HUES6 (cell line): ENCODE results near the gene GLDN.
A peak's percentile ranks its signal among the peaks of the same experiment; 100 is the strongest.
"Not testable (repeated sequence)": the region's sequence is repeated elsewhere in the genome, so short reads cannot be mapped to it uniquely, and the experiment has no call there.

Experiments used
- H3K27ac ChIP-seq: 2 replicates; pipeline ENCODE4 v1.7.0; 2013; ENCODE audit warnings: low read depth, mild to moderate bottlenecking, low read length, inconsistent platforms
- H3K27me3 ChIP-seq: 2 replicates; pipeline ENCODE4 v1.6.1; 2013; ENCODE audit warnings: low read length; ENCODE audit not compliant: control insufficient read depth, insufficient read depth
- H3K36me3 ChIP-seq: 2 replicates; pipeline ENCODE4 v1.6.1; 2013; ENCODE audit warnings: low read length; ENCODE audit not compliant: control insufficient read depth, insufficient read depth
- H3K4me1 ChIP-seq: 2 replicates; pipeline ENCODE4 v1.6.1; 2013; ENCODE audit warnings: low read length; ENCODE audit not compliant: control insufficient read depth, insufficient read depth
- H3K4me3 ChIP-seq: 2 replicates; pipeline ENCODE4 v1.5.1; 2013; ENCODE audit warnings: low read depth, low read length
- H3K9ac ChIP-seq: one replicate; pipeline ENCODE4 v1.6.1; 2013; ENCODE audit warnings: mild to moderate bottlenecking, low read length
- H3K9me3 ChIP-seq: 2 replicates; pipeline ENCODE4 v1.6.1; 2013; ENCODE audit warnings: low read depth, low read length; ENCODE audit not compliant: control insufficient read depth, insufficient read depth

GLDN gene

GRCh38 chr15:51446029-51446744 lies 104.7 kb downstream of the GLDN start:
- not testable (repeated sequence) for H3K9ac ChIP-seq, H3K4me3 ChIP-seq, H3K27ac ChIP-seq, H3K36me3 ChIP-seq, H3K9me3 ChIP-seq, H3K4me1 ChIP-seq, H3K27me3 ChIP-seq

- peak overlapping the region; percentile 21; the same call in 1 of the 2 replicates for H3K27ac ChIP-seq
- peaks cover 6% of the 10 kb centered on the region; the same call in 1 of the 2 replicates for H3K4me1 ChIP-seq
- no peak overlapping the region for H3K9ac ChIP-seq
- no peaks in the 10 kb centered on the region for H3K27me3 ChIP-seq
- no peak overlapping the region for H3K4me3 ChIP-seq
- H3K9me3 ChIP-seq = no peaks in the 10 kb centered on the region
- peaks cover 9% of the 10 kb centered on the region for H3K36me3 ChIP-seq
Observed at GRCh38 chr15:51447855-51448621, 106.6 kb downstream of the GLDN start.

- H3K27me3 ChIP-seq = no peaks in the 10 kb centered on the region
- peaks cover 9% of the 10 kb centered on the region for H3K36me3 ChIP-seq
- no peak overlapping the region; the same call in 1 of the 2 replicates for H3K27ac ChIP-seq
- H3K9ac ChIP-seq = no peak overlapping the region
- H3K9me3 ChIP-seq = no peaks in the 10 kb centered on the region
- H3K4me1 ChIP-seq = peaks cover 6% of the 10 kb centered on the region; the same call in 1 of the 2 replicates
- H3K4me3 ChIP-seq = no peak overlapping the region
Observed at GRCh38 chr15:51448622-51449399, 107.4 kb downstream of the GLDN start.

- peaks cover 6% of the 10 kb centered on the region; the same call in 1 of the 2 replicates for H3K4me1 ChIP-seq
- no peaks in the 10 kb centered on the region for H3K9me3 ChIP-seq
- peak overlapping the region; percentile 2; the same call in 1 of the 2 replicates for H3K27ac ChIP-seq
- H3K9ac ChIP-seq = no peak overlapping the region
- H3K4me3 ChIP-seq = no peak overlapping the region
- H3K27me3 ChIP-seq = no peaks in the 10 kb centered on the region
- peaks cover 11% of the 10 kb centered on the region for H3K36me3 ChIP-seq
Observed at GRCh38 chr15:51450001-51450400, 108.5 kb downstream of the GLDN start.
